Peyer's patch (tissue), 4 donors: Measurements from ENCODE around the gene SLC43A3.

Source experiments
- POLR2A ChIP-seq, 2 donors: fragments of 450-650 bp; IDR thresholded peaks; one replicate each; pipeline ENCODE4 v1.5.1; 2017; ENCODE audit warnings: antibody characterized with exemption in 2 of 2, mild to moderate bottlenecking in 2 of 2, moderate library complexity in 2 of 2
- TF ChIP-seq, protein P1 (sequence below), 6 experiments: fragments of 450-650 bp in 4 of 6; fragments of 200-600 bp in 2 of 6; sonication (generic) in 1 of 6; IDR thresholded peaks; one replicate each; pipeline ENCODE4 v1.5.1; 2017 to 2019; ENCODE audit warnings: antibody characterized with exemption in 6 of 6, mild to moderate bottlenecking in 3 of 6, moderate library complexity in 1 of 6

DNA sequence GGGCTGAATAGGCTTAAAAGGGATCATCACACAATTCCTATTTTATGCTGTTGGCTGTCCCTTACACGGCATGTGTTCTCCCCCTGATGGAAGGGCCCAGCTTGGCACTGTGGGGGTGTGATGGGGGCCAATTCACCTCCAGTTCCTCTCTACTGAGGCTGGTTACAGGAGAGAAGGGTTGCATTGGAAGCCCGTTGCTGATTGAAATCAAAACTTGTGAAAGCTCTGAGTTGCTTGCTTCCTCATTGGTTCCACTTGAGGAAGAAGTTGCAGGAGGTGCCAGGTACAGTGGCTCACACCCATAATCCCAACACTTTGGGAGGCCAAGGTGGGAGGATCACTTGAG is 23.1 kb downstream of the SLC43A3 start:
- no peak for TF ChIP-seq POLR2A (IDR thresholded peaks at IDR 0.05)
- TF ChIP-seq, protein P1, sequence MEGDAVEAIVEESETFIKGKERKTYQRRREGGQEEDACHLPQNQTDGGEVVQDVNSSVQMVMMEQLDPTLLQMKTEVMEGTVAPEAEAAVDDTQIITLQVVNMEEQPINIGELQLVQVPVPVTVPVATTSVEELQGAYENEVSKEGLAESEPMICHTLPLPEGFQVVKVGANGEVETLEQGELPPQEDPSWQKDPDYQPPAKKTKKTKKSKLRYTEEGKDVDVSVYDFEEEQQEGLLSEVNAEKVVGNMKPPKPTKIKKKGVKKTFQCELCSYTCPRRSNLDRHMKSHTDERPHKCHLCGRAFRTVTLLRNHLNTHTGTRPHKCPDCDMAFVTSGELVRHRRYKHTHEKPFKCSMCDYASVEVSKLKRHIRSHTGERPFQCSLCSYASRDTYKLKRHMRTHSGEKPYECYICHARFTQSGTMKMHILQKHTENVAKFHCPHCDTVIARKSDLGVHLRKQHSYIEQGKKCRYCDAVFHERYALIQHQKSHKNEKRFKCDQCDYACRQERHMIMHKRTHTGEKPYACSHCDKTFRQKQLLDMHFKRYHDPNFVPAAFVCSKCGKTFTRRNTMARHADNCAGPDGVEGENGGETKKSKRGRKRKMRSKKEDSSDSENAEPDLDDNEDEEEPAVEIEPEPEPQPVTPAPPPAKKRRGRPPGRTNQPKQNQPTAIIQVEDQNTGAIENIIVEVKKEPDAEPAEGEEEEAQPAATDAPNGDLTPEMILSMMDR (IDR thresholded peaks at IDR 0.05) = no peak
